Stimulated activated CD4-positive, alpha-beta T cell treated with anti-CD3 and anti-CD28 coated beads, Interleukin-12 subunit alpha, Interleukin-12 subunit beta, amount 100 ng/mL, for 4 hours (primary cell): ENCODE data around the gene NOSTRIN.
"Not testable (repeated sequence)": the region's sequence is repeated elsewhere in the genome, so short reads cannot be mapped to it uniquely, and the experiment has no call there.

Experiments used
- DNase-seq: peaks from one replicate; pipeline ENCODE4 v3.0.0-alpha.2; 2020

NOSTRIN gene

GRCh38 chr2:168790226-168790902 is 12.1 kb upstream of the NOSTRIN start:
- DNase-seq = no peak

- DNase-seq = not testable (repeated sequence)
Observed at GRCh38 chr2:168791140-168791539, 11.3 kb upstream of the NOSTRIN start.

GRCh38 chr2:168793596-168793995 is 8.8 kb upstream of the NOSTRIN start:
- DNase-seq = no peak

- DNase-seq = no peak
Observed at GRCh38 chr2:168794968-168795367, 7.5 kb upstream of the NOSTRIN start.

- DNase-seq = no peak
Observed at GRCh38 chr2:168796090-168796577, 6.3 kb upstream of the NOSTRIN start.

GRCh38 chr2:168796583-168797285 is 5.7 kb upstream of the NOSTRIN start:
- DNase-seq = no peak

- DNase-seq = no peak
Observed at GRCh38 chr2:168797286-168797655, 5.2 kb upstream of the NOSTRIN start.

GRCh38 chr2:168798076-168798887 is 4.2 kb upstream of the NOSTRIN start:
- no peak for DNase-seq

- DNase-seq = no peak
Observed at GRCh38 chr2:168798888-168799410, 3.5 kb upstream of the NOSTRIN start.

- DNase-seq = no peak
Observed at GRCh38 chr2:168801471-168801870, 966 bp upstream of the NOSTRIN start.

- DNase-seq = no peak
Observed at GRCh38 chr2:168802859-168803725, 655 bp downstream of the NOSTRIN start.

- DNase-seq = no peak
Observed at GRCh38 chr2:168804214-168804613, 1.8 kb downstream of the NOSTRIN start.

- DNase-seq = no peak
Observed at GRCh38 chr2:168805615-168806014, 3.2 kb downstream of the NOSTRIN start.

- no peak for DNase-seq
Observed at GRCh38 chr2:168809537-168809936, 7.1 kb downstream of the NOSTRIN start.

- no peak for DNase-seq
Observed at GRCh38 chr2:168810235-168810634, 7.8 kb downstream of the NOSTRIN start.

GRCh38 chr2:168811696-168812095 is 9.3 kb downstream of the NOSTRIN start:
- DNase-seq = no peak

GRCh38 chr2:168814046-168814445 is 11.6 kb downstream of the NOSTRIN start:
- no peak for DNase-seq

- DNase-seq = no peak
Observed at GRCh38 chr2:168814939-168815907, 12.8 kb downstream of the NOSTRIN start.

GRCh38 chr2:168816369-168816768 is 13.9 kb downstream of the NOSTRIN start:
- DNase-seq = no peak

GRCh38 chr2:168819050-168819715 is 16.7 kb downstream of the NOSTRIN start:
- no peak for DNase-seq
